Mucosa of rectum (tissue), 2 donors: Measurements from ENCODE around the gene DPP6.

Source experiments
- H3K27ac ChIP-seq, 2 donors: one replicate each; pipeline ENCODE4 v1.7.0; 2013; ENCODE audit warnings: inconsistent platforms in 2 of 2, low read depth in 2 of 2, low read length in 2 of 2
- H3K27me3 ChIP-seq, 2 donors: one replicate each; pipeline ENCODE4 v1.7.0; 2013; ENCODE audit warnings: low read length in 2 of 2; ENCODE audit not compliant: control insufficient read depth in 2 of 2, insufficient read depth in 2 of 2
- H3K36me3 ChIP-seq, 2 donors: one replicate each; pipeline ENCODE4 v1.7.0; 2013; ENCODE audit warnings: low read length in 2 of 2; ENCODE audit not compliant: control insufficient read depth in 2 of 2, insufficient read depth in 2 of 2
- H3K4me1 ChIP-seq, 2 donors: one replicate each; pipeline ENCODE4 v1.7.0; 2013; ENCODE audit warnings: low read length in 2 of 2, mild to moderate bottlenecking in 1 of 2; ENCODE audit not compliant: control insufficient read depth in 2 of 2, insufficient read depth in 2 of 2
- H3K4me3 ChIP-seq, 2 donors: one replicate each; pipeline ENCODE4 v1.7.0; 2013; ENCODE audit warnings: low read length in 2 of 2
- H3K9ac ChIP-seq, 2 donors: one replicate each; pipeline ENCODE4 v1.7.0; 2013; ENCODE audit warnings: low read length in 2 of 2, low read depth in 1 of 2, mild to moderate bottlenecking in 1 of 2
- H3K9me3 ChIP-seq, 2 donors: one replicate each; pipeline ENCODE4 v1.7.0; 2013; ENCODE audit warnings: low read length in 2 of 2; ENCODE audit not compliant: control insufficient read depth in 2 of 2
- donor health status: healthy.
- donor health status: Normal muscosa, but diverticular disease.

The DPP6 gene

GRCh38 chr7:154289119-154289518, 236.9 kb downstream of the DPP6 start:
- Histone ChIP-seq H3K4me1 (no peaks in the 10 kb centered on the region), H3K9ac (no peak overlapping the region), H3K9me3 (no peaks in the 10 kb centered on the region), H3K27me3 (no peaks in the 10 kb centered on the region), H3K27ac (no peak overlapping the region), H3K36me3 (no peaks in the 10 kb centered on the region), H3K4me3 (no peak overlapping the region)

GRCh38 chr7:154296443-154296842, 244.2 kb downstream of the DPP6 start:
- H3K36me3 ChIP-seq: no peaks in the 10 kb centered on the region
- H3K4me1 ChIP-seq: no peaks in the 10 kb centered on the region
- H3K27me3 ChIP-seq: no peaks in the 10 kb centered on the region
- H3K4me3 ChIP-seq: no peak overlapping the region
- H3K9me3 ChIP-seq: no peaks in the 10 kb centered on the region
- H3K27ac ChIP-seq: no peak overlapping the region
- no peak overlapping the region for H3K9ac ChIP-seq

GRCh38 chr7:154299736-154300135, 247.5 kb downstream of the DPP6 start:
- no peaks in the 10 kb centered on the region for H3K27me3 ChIP-seq

GRCh38 chr7:154302380-154302779, 250.2 kb downstream of the DPP6 start:
- Histone ChIP-seq H3K27ac (no peak overlapping the region), H3K4me1 (no peaks in the 10 kb centered on the region), H3K9me3 (no peaks in the 10 kb centered on the region), H3K4me3 (no peak overlapping the region), H3K9ac (no peak overlapping the region), H3K27me3 (no peaks in the 10 kb centered on the region), H3K36me3 (no peaks in the 10 kb centered on the region)

More at GRCh38 chr7:154299736-154300135, 247.5 kb downstream of the DPP6 start:
- Histone ChIP-seq H3K9me3 (no peaks in the 10 kb centered on the region), H3K9ac (no peak overlapping the region), H3K4me1 (no peaks in the 10 kb centered on the region), H3K4me3 (no peak overlapping the region), H3K36me3 (no peaks in the 10 kb centered on the region), H3K27ac (no peak overlapping the region)

GRCh38 chr7:154304231-154304630, 252.0 kb downstream of the DPP6 start:
- no peaks in the 10 kb centered on the region for H3K4me1 ChIP-seq
- no peak overlapping the region for H3K27ac ChIP-seq
- H3K9ac ChIP-seq: no peak overlapping the region
- no peaks in the 10 kb centered on the region for H3K27me3 ChIP-seq
- no peaks in the 10 kb centered on the region for H3K36me3 ChIP-seq
- no peak overlapping the region for H3K4me3 ChIP-seq
- no peaks in the 10 kb centered on the region for H3K9me3 ChIP-seq

- no peaks in the 10 kb centered on the region for H3K9me3 ChIP-seq
- no peak overlapping the region for H3K4me3 ChIP-seq
- no peak overlapping the region for H3K27ac ChIP-seq
- no peaks in the 10 kb centered on the region for H3K27me3 ChIP-seq
- no peaks in the 10 kb centered on the region for H3K36me3 ChIP-seq
- H3K4me1 ChIP-seq: no peaks in the 10 kb centered on the region
- no peak overlapping the region for H3K9ac ChIP-seq
Observed at GRCh38 chr7:154304740-154305700, 252.8 kb downstream of the DPP6 start.

- H3K4me3 ChIP-seq: no peak overlapping the region
- H3K4me1 ChIP-seq: no peaks in the 10 kb centered on the region
- no peaks in the 10 kb centered on the region for H3K36me3 ChIP-seq
- no peak overlapping the region for H3K27ac ChIP-seq
- no peak overlapping the region for H3K9ac ChIP-seq
- no peaks in the 10 kb centered on the region for H3K9me3 ChIP-seq
- H3K27me3 ChIP-seq: no peaks in the 10 kb centered on the region
Observed at GRCh38 chr7:154306036-154306435, 253.8 kb downstream of the DPP6 start.

GRCh38 chr7:154308928-154309327, 256.7 kb downstream of the DPP6 start:
- no peak overlapping the region for H3K9ac ChIP-seq
- no peaks in the 10 kb centered on the region for H3K4me1 ChIP-seq
- H3K4me3 ChIP-seq: no peak overlapping the region
- no peak overlapping the region for H3K27ac ChIP-seq
- no peaks in the 10 kb centered on the region for H3K9me3 ChIP-seq
- no peaks in the 10 kb centered on the region for H3K36me3 ChIP-seq
- H3K27me3 ChIP-seq: no peaks in the 10 kb centered on the region

- Histone ChIP-seq H3K27ac (no peak overlapping the region), H3K36me3 (no peaks in the 10 kb centered on the region), H3K9ac (no peak overlapping the region), H3K27me3 (no peaks in the 10 kb centered on the region), H3K9me3 (no peaks in the 10 kb centered on the region), H3K4me3 (no peak overlapping the region), H3K4me1 (no peaks in the 10 kb centered on the region)
Observed at GRCh38 chr7:154310114-154310513, 257.9 kb downstream of the DPP6 start.

- Histone ChIP-seq H3K9ac (no peak overlapping the region), H3K27ac (no peak overlapping the region), H3K36me3 (no peaks in the 10 kb centered on the region), H3K4me1 (no peaks in the 10 kb centered on the region), H3K9me3 (no peaks in the 10 kb centered on the region), H3K4me3 (no peak overlapping the region), H3K27me3 (no peaks in the 10 kb centered on the region)
Observed at GRCh38 chr7:154324196-154324595, 272.0 kb downstream of the DPP6 start.
